Muscle layer of colon (tissue), 2 donors: Measurements from ENCODE around the gene SLC2A13.
"Not testable (repeated sequence)": the region's sequence is repeated elsewhere in the genome, so short reads cannot be mapped to it uniquely, and the experiment has no call there.

Experiments
- H3K27ac ChIP-seq: one replicate; pipeline ENCODE4 v1.7.0; 2013; ENCODE audit warnings: low read depth, mild to moderate bottlenecking, low read length, moderate library complexity
- H3K27me3 ChIP-seq, 2 donors: one replicate each; pipeline ENCODE4 v1.7.0; 2013; ENCODE audit warnings: low read length in 2 of 2, mild to moderate bottlenecking in 2 of 2; ENCODE audit not compliant: insufficient read depth in 2 of 2, control insufficient read depth in 1 of 2
- H3K36me3 ChIP-seq: one replicate; pipeline ENCODE4 v1.7.0; 2013; ENCODE audit warnings: mild to moderate bottlenecking, low read length; ENCODE audit not compliant: insufficient read depth
- H3K4me1 ChIP-seq: one replicate; pipeline ENCODE4 v1.7.0; 2013; ENCODE audit warnings: mild to moderate bottlenecking, low read length; ENCODE audit not compliant: insufficient read depth
- H3K4me3 ChIP-seq, 2 donors: one replicate each; pipeline ENCODE4 v1.7.0; 2013; ENCODE audit warnings: low read length in 2 of 2, low read depth in 1 of 2, mild to moderate bottlenecking in 1 of 2, moderate library complexity in 1 of 2
- H3K9ac ChIP-seq: one replicate; pipeline ENCODE4 v1.7.0; 2013; ENCODE audit warnings: low read length
- H3K9me3 ChIP-seq: one replicate; pipeline ENCODE4 v1.7.0; 2013; ENCODE audit warnings: mild to moderate bottlenecking, low read length
- donor health status: abdominal sarcoma.
- donor health status: Adenocarcinoma of cecum.

The SLC2A13 gene

GRCh38 chr12:39923364-39923763 is 182.5 kb downstream of the SLC2A13 start:
- Histone ChIP-seq H3K36me3 (no peaks in the 10 kb centered on the region), H3K27ac (no peak overlapping the region), H3K9ac (no peak overlapping the region), H3K9me3 (no peaks in the 10 kb centered on the region), H3K4me1 (no peaks in the 10 kb centered on the region), H3K4me3 (no peak overlapping the region), H3K27me3 (no peaks in the 10 kb centered on the region)

- H3K27ac ChIP-seq, H3K9ac ChIP-seq, H3K4me1 ChIP-seq, H3K36me3 ChIP-seq, H3K4me3 ChIP-seq, H3K27me3 ChIP-seq, H3K9me3 ChIP-seq: not testable (repeated sequence)
Measured at GRCh38 chr12:39922598-39922997, 183.3 kb downstream of the SLC2A13 start.

DNA sequence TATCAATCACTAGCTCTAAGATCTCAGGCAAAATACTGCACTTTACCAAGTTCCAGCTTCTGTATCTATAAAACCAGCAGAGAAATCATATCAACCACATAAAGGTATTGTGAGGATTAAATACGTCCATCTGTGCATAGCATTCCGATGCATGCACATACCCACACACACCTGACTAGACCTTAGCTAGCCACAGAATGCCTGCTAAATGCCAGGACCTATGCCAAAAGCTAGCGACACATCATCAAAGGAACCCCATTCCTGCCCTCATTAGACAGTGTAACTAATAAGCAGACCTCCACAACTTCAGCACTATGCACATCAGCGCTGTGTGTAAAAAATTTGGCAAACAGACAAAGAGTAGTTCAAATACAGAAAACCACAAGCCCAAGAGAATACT is 185.2 kb downstream of the SLC2A13 start:
- Histone ChIP-seq H3K27me3 (no peaks in the 10 kb centered on the region), H3K9me3 (no peaks in the 10 kb centered on the region), H3K9ac (no peak overlapping the region), H3K4me3 (no peak overlapping the region), H3K27ac (no peak overlapping the region), H3K36me3 (no peaks in the 10 kb centered on the region), H3K4me1 (no peaks in the 10 kb centered on the region)

DNA sequence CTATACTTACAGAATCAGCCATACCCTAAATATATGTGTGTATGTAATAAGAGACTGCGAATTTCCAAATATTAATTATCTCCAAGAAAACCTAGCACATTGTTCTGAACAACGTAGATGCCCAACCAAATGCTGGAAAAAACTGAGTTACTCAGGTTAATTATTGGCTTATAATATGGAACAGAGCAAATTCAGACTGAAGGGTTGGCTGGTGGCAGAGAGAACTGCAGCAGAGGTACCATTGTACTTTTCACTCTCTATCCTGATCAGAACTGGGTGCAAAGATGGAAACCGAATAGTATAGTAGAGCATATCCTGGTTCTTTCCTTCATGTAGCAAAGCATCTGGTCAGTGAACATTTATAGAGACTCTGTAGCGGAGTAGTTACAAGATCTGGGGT is 185.7 kb downstream of the SLC2A13 start:
- Histone ChIP-seq H3K9ac (no peak overlapping the region), H3K4me3 (no peak overlapping the region), H3K9me3 (no peaks in the 10 kb centered on the region), H3K4me1 (no peaks in the 10 kb centered on the region), H3K27ac (no peak overlapping the region), H3K36me3 (no peaks in the 10 kb centered on the region), H3K27me3 (no peaks in the 10 kb centered on the region)

GRCh38 chr12:39919790-39920189 is 186.1 kb downstream of the SLC2A13 start:
- Histone ChIP-seq H3K9me3 (no peaks in the 10 kb centered on the region), H3K9ac (no peak overlapping the region), H3K4me3 (no peak overlapping the region), H3K36me3 (no peaks in the 10 kb centered on the region), H3K27me3 (no peaks in the 10 kb centered on the region), H3K27ac (no peak overlapping the region), H3K4me1 (no peaks in the 10 kb centered on the region)

DNA sequence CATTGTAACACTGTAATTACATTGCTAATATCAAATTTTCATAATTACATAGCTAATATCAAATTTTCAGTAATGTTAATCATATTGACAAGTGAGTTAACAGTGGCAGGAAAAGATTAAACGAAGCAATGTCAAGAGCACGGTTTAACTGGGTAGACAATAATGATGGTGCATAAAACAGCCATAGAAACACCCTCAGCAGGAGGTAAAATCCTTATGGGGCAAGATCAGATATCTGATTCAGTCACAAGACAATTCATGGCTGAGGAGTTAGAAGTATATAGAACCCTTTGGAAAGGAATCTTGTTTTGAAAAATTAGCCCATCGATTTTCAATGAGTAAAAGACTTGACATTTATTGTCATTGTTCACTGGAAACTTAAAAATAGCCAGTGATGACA is 190.6 kb downstream of the SLC2A13 start:
- Histone ChIP-seq H3K4me3 (no peak overlapping the region), H3K36me3 (no peaks in the 10 kb centered on the region), H3K27me3 (no peaks in the 10 kb centered on the region), H3K4me1 (peaks cover 5% of the 10 kb centered on the region), H3K27ac (no peak overlapping the region), H3K9ac (no peak overlapping the region), H3K9me3 (no peaks in the 10 kb centered on the region)

GRCh38 chr12:39912211-39912980 is 193.5 kb downstream of the SLC2A13 start:
- H3K4me1 ChIP-seq, result peaks cover 9% of the 10 kb centered on the region
- no peak overlapping the region for H3K9ac ChIP-seq
- H3K4me3 ChIP-seq, result no peak overlapping the region
- H3K36me3 ChIP-seq, result no peaks in the 10 kb centered on the region
- no peaks in the 10 kb centered on the region for H3K9me3 ChIP-seq
- H3K27ac ChIP-seq, result no peak overlapping the region
- H3K27me3 ChIP-seq, result no peaks in the 10 kb centered on the region

GRCh38 chr12:39906237-39906636 is 199.6 kb downstream of the SLC2A13 start:
- Histone ChIP-seq H3K4me1 (peaks cover 19% of the 10 kb centered on the region), H3K27me3 (no peaks in the 10 kb centered on the region), H3K27ac (no peak overlapping the region), H3K9ac (no peak overlapping the region), H3K9me3 (no peaks in the 10 kb centered on the region), H3K36me3 (no peaks in the 10 kb centered on the region), H3K4me3 (no peak overlapping the region)

- no peak overlapping the region for H3K4me3 ChIP-seq
- H3K9me3 ChIP-seq, result no peaks in the 10 kb centered on the region
- H3K4me1 ChIP-seq, result peaks cover 19% of the 10 kb centered on the region
- no peaks in the 10 kb centered on the region for H3K27me3 ChIP-seq
- H3K27ac ChIP-seq, result no peak overlapping the region
- H3K9ac ChIP-seq, result no peak overlapping the region
- H3K36me3 ChIP-seq, result no peaks in the 10 kb centered on the region
Measured at GRCh38 chr12:39905152-39905551, 200.7 kb downstream of the SLC2A13 start.

- H3K9ac ChIP-seq, result no peak overlapping the region
- H3K9me3 ChIP-seq, result no peaks in the 10 kb centered on the region
- no peaks in the 10 kb centered on the region for H3K27me3 ChIP-seq
- peaks cover 16% of the 10 kb centered on the region for H3K4me1 ChIP-seq
- no peak overlapping the region for H3K4me3 ChIP-seq
- H3K27ac ChIP-seq, result no peak overlapping the region
- H3K36me3 ChIP-seq, result no peaks in the 10 kb centered on the region
Measured at GRCh38 chr12:39902821-39903220, 203.1 kb downstream of the SLC2A13 start.

DNA sequence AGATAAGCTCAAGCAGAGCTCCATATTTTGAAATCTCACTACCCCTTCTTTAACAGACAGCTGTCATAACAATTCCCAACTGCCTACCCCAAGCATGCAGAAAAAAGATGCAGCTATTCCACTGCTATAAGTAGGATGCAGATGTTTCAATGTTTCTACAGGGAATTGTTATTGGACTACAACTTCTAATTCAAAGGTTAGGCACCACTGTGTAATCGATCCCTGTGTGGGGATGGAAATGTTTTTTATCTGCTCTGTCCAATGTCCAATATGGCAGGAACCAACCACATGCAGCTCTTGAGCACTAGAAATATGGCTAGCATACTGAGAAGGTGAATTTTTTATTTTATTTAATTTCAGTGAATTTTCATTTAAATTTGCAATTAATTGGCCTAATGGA is 208.6 kb downstream of the SLC2A13 start:
- H3K27me3 ChIP-seq, result no peaks in the 10 kb centered on the region
- no peaks in the 10 kb centered on the region for H3K9me3 ChIP-seq
- peaks cover under 1% of the 10 kb centered on the region for H3K4me1 ChIP-seq
- H3K27ac ChIP-seq, result no peak overlapping the region
- no peak overlapping the region for H3K4me3 ChIP-seq
- H3K9ac ChIP-seq, result no peak overlapping the region
- H3K36me3 ChIP-seq, result no peaks in the 10 kb centered on the region

DNA sequence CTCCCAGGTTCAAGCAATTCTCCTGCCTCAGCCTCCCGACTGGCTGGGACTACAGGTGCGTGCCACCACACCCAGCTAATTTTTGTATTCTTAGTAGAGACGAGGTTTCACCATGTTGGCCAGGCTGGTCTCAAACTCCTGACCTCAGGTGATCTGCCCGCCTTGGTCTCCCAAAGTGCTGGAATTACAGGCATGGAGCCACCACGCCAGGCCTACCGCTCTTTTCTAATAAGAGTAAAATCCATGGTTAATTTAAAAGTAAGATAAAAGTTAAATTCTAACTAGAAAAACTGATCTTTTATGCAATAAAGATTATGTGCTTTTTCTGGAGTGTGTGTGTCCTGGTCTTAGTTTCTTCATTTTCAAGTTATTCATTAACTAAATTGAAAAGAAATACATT is 212.5 kb downstream of the SLC2A13 start:
- not testable (repeated sequence) for H3K4me1 ChIP-seq, H3K9ac ChIP-seq, H3K9me3 ChIP-seq, H3K27ac ChIP-seq, H3K4me3 ChIP-seq, H3K36me3 ChIP-seq, H3K27me3 ChIP-seq
